Left ventricle myocardium inferior (tissue), 1 donor: ENCODE measurements around the gene OR51F2. TPM values are rescaled to one million over a fixed set of nuclear protein-coding genes. Genes with fewer than 3 reads are reported as not detected.
"Not testable (repeated sequence)": the region's sequence is repeated elsewhere in the genome, so short reads cannot be mapped to it uniquely, and the experiment has no call there.

Experiments
- DNase-seq: peaks from one replicate; pipeline ENCODE4 v3.0.0-alpha.2; 2020
- H3K27ac ChIP-seq: fragments of 200-600 bp; replicated peaks from 2 replicates; pipeline ENCODE4 v1.8.0; 2021
- H3K27me3 ChIP-seq: fragments of 200-600 bp; 2 replicates; pipeline ENCODE4 v1.8.0; 2021; ENCODE audit warnings: low read depth
- H3K36me3 ChIP-seq: fragments of 200-600 bp; 2 replicates; pipeline ENCODE4 v1.8.0; 2021
- H3K4me1 ChIP-seq: fragments of 200-600 bp; 2 replicates; pipeline ENCODE4 v1.8.0; 2021
- H3K4me3 ChIP-seq: fragments of 200-600 bp; 2 replicates; pipeline ENCODE4 v1.8.0; 2021; ENCODE audit warnings: mild to moderate bottlenecking, moderate library complexity
- H3K9me3 ChIP-seq: fragments of 200-600 bp; replicated peaks from 2 replicates; pipeline ENCODE4 v1.8.0; 2021
- CTCF ChIP-seq: fragments of 200-600 bp; IDR thresholded peaks from 2 replicates; pipeline ENCODE4 v1.8.0; 2021; ENCODE audit warnings: antibody characterized with exemption, mild to moderate bottlenecking, borderline replicate concordance
- intact Hi-C: fragments of 100-400 bp; cut with micrococcal nuclease; formaldehyde crosslinking; loops from one replicate; pipeline ENCODE4 v1.11.0; 2022
- total RNA-seq: library from RNA; stranded (reverse); fragmentation: NEBNext Ultra II Directional; extraction: Animal tissue kit (Norgen Biotek cat#: 25700); gene quantifications from one replicate; pipeline ENCODE4 v1.2.1, GENCODE V29; 2021
- donor health status: DM: no; HTN: yes; CAD: no; lungs with severe emphysema.

The OR51F2 gene
- total RNA-seq, 1 donor from 2014 or later = not detected

- intact Hi-C loops = no loop called here
- H3K27ac ChIP-seq = no peak overlapping the region
- no peaks in the 10 kb centered on the region for H3K9me3 ChIP-seq
- H3K27me3 ChIP-seq = no peaks in the 10 kb centered on the region
- no peaks in the 10 kb centered on the region for H3K36me3 ChIP-seq
- no peak for TF ChIP-seq CTCF
- no peak overlapping the region for H3K4me3 ChIP-seq
- peaks cover 4% of the 10 kb centered on the region for H3K4me1 ChIP-seq
- DNase-seq = no peak
Measured at GRCh38 chr11:4839851-4840549, 18.9 kb downstream of the OR51F2 start.

- Histone ChIP-seq H3K27me3 (no peaks in the 10 kb centered on the region), H3K9me3 (no peaks in the 10 kb centered on the region), H3K36me3 (no peaks in the 10 kb centered on the region), H3K27ac (no peak within 1 kb of the TSS), H3K4me3 (no peak within 1 kb of the TSS), H3K4me1 (peaks cover 11% of the 10 kb centered on the region)
- no peak for DNase-seq
- intact Hi-C loops = no loop called here
- TF ChIP-seq CTCF = no peak
Measured at GRCh38 chr11:4848908-4849532, 27.9 kb downstream of the OR51F2 start, which contains the start of gene OR51S1. OR51S1 (minus strand) TSS chr11:4849208; CDS start chr11:4849208, 0 bp downstream.

- no peak for DNase-seq
- Histone ChIP-seq H3K27ac (no peak overlapping the region), H3K27me3 (no peaks in the 10 kb centered on the region), H3K4me1 (peaks cover 11% of the 10 kb centered on the region), H3K4me3 (no peak overlapping the region), H3K36me3 (no peaks in the 10 kb centered on the region), H3K9me3 (no peaks in the 10 kb centered on the region)
- intact Hi-C loops = no loop called here
- no peak for TF ChIP-seq CTCF
Measured at GRCh38 chr11:4851033-4851432, 29.9 kb downstream of the OR51F2 start.

- H3K36me3 ChIP-seq, H3K9me3 ChIP-seq, H3K27ac ChIP-seq, DNase-seq, intact Hi-C loops, H3K27me3 ChIP-seq, H3K4me3 ChIP-seq: not testable (repeated sequence)
- peaks cover 11% of the 10 kb centered on the region for H3K4me1 ChIP-seq
Measured at GRCh38 chr11:4854286-4854685, 33.2 kb downstream of the OR51F2 start.

GRCh38 chr11:4862447-4863236 is 41.5 kb downstream of the OR51F2 start:
- Histone ChIP-seq H3K36me3 (no peaks in the 10 kb centered on the region), H3K27ac (no peak overlapping the region), H3K4me1 (peaks cover 7% of the 10 kb centered on the region), H3K4me3 (no peak overlapping the region), H3K27me3 (no peaks in the 10 kb centered on the region), H3K9me3 (peaks cover 7% of the 10 kb centered on the region)
- DNase-seq = no peak
- TF ChIP-seq CTCF = no peak
- intact Hi-C loops = loop anchor here (2.0 kb wide), 1 partner anchor 38 kb away; no protein-coding TSS in a partner anchor
